H1 (cell line): ENCODE data around the gene TNRC6C. TPM values are rescaled to one million over a fixed set of nuclear protein-coding genes. Genes with fewer than 3 reads are reported as not detected.

Source experiments
- GABPA ChIP-seq: IDR thresholded peaks from 2 replicates; pipeline ENCODE4 v1.6.1; 2011; ENCODE audit warnings: mild to moderate bottlenecking, low read length, moderate library complexity, borderline replicate concordance; ENCODE audit not compliant: insufficient read depth
- SIN3A ChIP-seq, 2 experiments: IDR thresholded peaks in 1 of 2; conservative IDR thresholded peaks in 1 of 2; 2 replicates each; pipeline ENCODE4 v1.6.1; 2011 to 2012; ENCODE audit warnings: low read length in 2 of 2, improper control_type of control experiment in 1 of 2, low read depth in 1 of 2, mild to moderate bottlenecking in 1 of 2
- polyA plus RNA-seq, 7 experiments: library from polyadenylated mRNA; depleted of rRNA in 3 of 7; stranded (reverse) in 5 of 7; unstranded in 2 of 7; fragments of >200 nt in 5 of 7; fragments of 200-250 nt in 2 of 7; gene quantifications; 1 replicate in 5 of 7; 2 replicates in 1 of 7; 4 replicates in 1 of 7; pipeline versions ENCODE4 v1.2.1 to v1.2.3, GENCODE V29; 2011 to 2013; ENCODE audit warnings: missing spikeins in 2 of 7, mixed read lengths in 2 of 7
- total RNA-seq: library from RNA; stranded (reverse); fragmentation: NEBNext Ultra II Directional; extraction: Animal tissue kit (Norgen Biotek cat#: 25700); gene quantifications from 2 replicates; pipeline ENCODE4 v1.2.1, GENCODE V29; 2021

The TNRC6C gene
- total and polyA plus RNA-seq, 2 of the 8 experiments (the other 6 are each of a cell fraction or from before 2014, with no cell fraction given), result 2.8 to 28.9 TPM

DNA sequence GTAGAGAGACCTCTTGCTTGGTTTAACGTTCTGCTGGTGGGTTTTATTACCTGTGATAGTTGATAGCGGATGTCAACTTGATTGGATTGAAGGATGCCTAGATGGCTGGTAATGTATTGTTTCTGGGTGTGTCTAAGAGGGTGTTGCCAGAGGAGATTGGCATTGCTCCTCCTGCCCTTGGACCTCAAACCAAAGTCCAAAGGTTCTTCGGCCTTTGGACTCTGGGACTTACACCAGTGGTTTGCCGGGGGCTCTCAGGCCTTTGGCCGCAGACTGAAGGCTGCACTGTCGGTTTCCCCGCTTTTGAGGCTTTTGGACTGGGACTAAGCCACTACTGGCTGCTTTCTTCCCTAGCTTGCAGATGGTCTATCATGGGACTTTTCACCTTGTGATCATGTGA lies 17.5 kb upstream of the TNRC6C start (continued):
- TF ChIP-seq GABPA (no peak), SIN3A (conservative IDR thresholded peaks at IDR 0.05 in 1 of 2, IDR thresholded peaks at IDR 0.05 in 1 of 2; ENCODE audit: low read depth in 1 of 2, low read length in 2 of 2) (no peak)
